HepG2 (cell line): Measurements from ENCODE around the gene ASH1L. TPM values are rescaled to one million over a fixed set of nuclear protein-coding genes. Genes with fewer than 3 reads are reported as not detected.

Source experiments
- HMGXB4 ChIP-seq, 2 experiments: sonication (generic) in 1 of 2; formaldehyde crosslinking in 1 of 2; IDR thresholded peaks; 2 replicates each; pipeline versions ENCODE4 v1.4.0 to v1.6.1; 2018 to 2020; ENCODE audit warnings: missing genetic modification reagents in 2 of 2, borderline replicate concordance in 1 of 2, low read depth in 1 of 2, mild to moderate bottlenecking in 1 of 2, missing biosample characterization in 1 of 2
- HNF4A ChIP-seq: sonication (generic); formaldehyde crosslinking; IDR thresholded peaks from 2 replicates; pipeline ENCODE4 v1.4.0; 2020; ENCODE audit warnings: missing genetic modification reagents
- KMT2A ChIP-seq: sonication (generic); formaldehyde crosslinking; IDR thresholded peaks from 2 replicates; pipeline ENCODE4 v1.4.0; 2020; ENCODE audit warnings: missing genetic modification reagents
- MIXL1 ChIP-seq: IDR thresholded peaks from 2 replicates; pipeline ENCODE4 v1.6.1; 2016
- MTF1 ChIP-seq: sonication (generic); formaldehyde crosslinking; IDR thresholded peaks from 2 replicates; pipeline ENCODE4 v1.5.0; 2020; ENCODE audit warnings: missing genetic modification reagents
- MZF1 ChIP-seq: sonication (generic); formaldehyde crosslinking; IDR thresholded peaks from 2 replicates; pipeline ENCODE4 v1.8.1; 2023; ENCODE audit warnings: mild to moderate bottlenecking, missing genetic modification reagents, borderline replicate concordance
- NFKB2 ChIP-seq: sonication (generic); formaldehyde crosslinking; IDR thresholded peaks from 2 replicates; pipeline ENCODE4 v1.4.0; 2020; ENCODE audit warnings: missing genetic modification reagents, borderline replicate concordance
- NR2F6 ChIP-seq, 2 experiments: IDR thresholded peaks; 2 replicates each; pipeline ENCODE4 v1.6.1; 2016; ENCODE audit warnings: antibody characterized with exemption in 1 of 2, mild to moderate bottlenecking in 1 of 2
- PHF5A ChIP-seq: IDR thresholded peaks from one replicate; pipeline ENCODE4 v1.6.1; 2018; ENCODE audit warnings: low read depth, missing genetic modification reagents; ENCODE audit not compliant: unreplicated experiment
- SIX4 ChIP-seq: sonication (generic); formaldehyde crosslinking; IDR thresholded peaks from 2 replicates; pipeline ENCODE4 v1.4.0; 2020; ENCODE audit warnings: missing genetic modification reagents
- SOX5 ChIP-seq: IDR thresholded peaks from 2 replicates; pipeline ENCODE4 v1.6.1; 2016; ENCODE audit warnings: borderline replicate concordance
- SP4 ChIP-seq: sonication (generic); formaldehyde crosslinking; IDR thresholded peaks from 2 replicates; pipeline ENCODE4 v1.8.1; 2023; ENCODE audit warnings: mild to moderate bottlenecking, missing genetic modification reagents
- THRA ChIP-seq: sonication (generic); formaldehyde crosslinking; IDR thresholded peaks from 2 replicates; pipeline ENCODE4 v1.4.0; 2020; ENCODE audit warnings: missing genetic modification reagents, borderline replicate concordance
- ZBTB10 ChIP-seq: sonication (generic); formaldehyde crosslinking; IDR thresholded peaks from 2 replicates; pipeline ENCODE4 v1.4.0; 2020; ENCODE audit warnings: missing genetic modification reagents, borderline replicate concordance
- ZBTB4 ChIP-seq: sonication (generic); formaldehyde crosslinking; IDR thresholded peaks from 2 replicates; pipeline ENCODE4 v1.4.0; 2020; ENCODE audit warnings: missing genetic modification reagents, mild to moderate bottlenecking, borderline replicate concordance
- ZNF331 ChIP-seq: sonication (generic); formaldehyde crosslinking; IDR thresholded peaks from 2 replicates; pipeline ENCODE4 v1.4.0; 2020; ENCODE audit warnings: missing genetic modification reagents
- ZNF510 ChIP-seq: sonication (generic); formaldehyde crosslinking; IDR thresholded peaks from 2 replicates; pipeline ENCODE4 v1.4.0; 2020; ENCODE audit warnings: low read depth, mild to moderate bottlenecking, missing genetic modification reagents
- ZNF558 ChIP-seq: sonication (generic); formaldehyde crosslinking; IDR thresholded peaks from 2 replicates; pipeline ENCODE4 v1.9.0; 2022; ENCODE audit warnings: mild to moderate bottlenecking, missing genetic modification reagents, borderline replicate concordance
- ZNF564 ChIP-seq: sonication (generic); formaldehyde crosslinking; IDR thresholded peaks from 2 replicates; pipeline ENCODE4 v1.8.1; 2023; ENCODE audit warnings: mild to moderate bottlenecking, missing genetic modification reagents
- ZNF614 ChIP-seq: IDR thresholded peaks from 2 replicates; pipeline ENCODE4 v1.6.1; 2018; ENCODE audit warnings: missing biosample characterization, missing genetic modification reagents, inconsistent platforms, borderline replicate concordance
- polyA plus RNA-seq, 8 experiments: library from polyadenylated mRNA; depleted of rRNA in 3 of 8; stranded (reverse) in 7 of 8; unstranded in 1 of 8; fragments of >200 nt; fragmentation: Illumina TruSeq in 4 of 8; extraction: Trizol in 4 of 8; gene quantifications; 2 replicates each; pipeline versions ENCODE4 v1.2.1 to v1.2.3, GENCODE V29; 2011 to 2016; ENCODE audit warnings: low read depth in 4 of 8, missing spikeins in 1 of 8, mixed read lengths in 1 of 8; ENCODE audit not compliant: insufficient read depth in 1 of 8
- total RNA-seq, 5 experiments: library from RNA; depleted of rRNA; stranded (reverse); fragments of >200 nt; fragmentation: Illumina TruSeq; extraction: Trizol; gene quantifications; 2 replicates each; pipeline ENCODE4 v1.2.3, GENCODE V29; 2016; ENCODE audit warnings: low read depth in 1 of 5

Gene ASH1L
- total and polyA plus RNA-seq, 2 of the 13 experiments (the other 11 are each of a cell fraction or from before 2014, with no cell fraction given) = 10.2 to 15.3 TPM

- TF ChIP-seq ZBTB10 (CRISPR knock-in tag) = no peak
- 0 out of 2 replicates have a peak, but pooled peaks have one; percentile 40 for TF ChIP-seq ZNF558 (CRISPR knock-in tag)
- no peak for TF ChIP-seq SP4 (CRISPR knock-in tag)
- TF ChIP-seq NR2F6 (IDR thresholded peaks at IDR 0.05) = peak; percentile 31; the same call in 1 of the 2 replicates
- TF ChIP-seq NR2F6 (CRISPR knock-in tag; IDR thresholded peaks at IDR 0.05) = peak; percentile 52
- TF ChIP-seq MZF1 (CRISPR knock-in tag) = no peak
- peak; percentile 99 for TF ChIP-seq ZNF331 (CRISPR knock-in tag)
- peak; percentile 93; the same call in 1 of the 2 replicates for TF ChIP-seq ZNF614 (CRISPR knock-in tag)
- peak; percentile 98 for TF ChIP-seq HNF4A (CRISPR knock-in tag)
- peak; percentile 83; the same call in 1 of the 2 replicates for TF ChIP-seq NFKB2
- TF ChIP-seq MTF1 (CRISPR knock-in tag) = no peak
- peak; percentile 68; the same call in 1 of the 2 replicates for TF ChIP-seq KMT2A (CRISPR knock-in tag)
- peak; percentile 61 to 81; a peak in 3 of 4 replicates for TF ChIP-seq HMGXB4 (CRISPR knock-in tag; IDR thresholded peaks at IDR 0.05; ENCODE audit: borderline replicate concordance in 1 of 2, low read depth in 1 of 2)
- no peak for TF ChIP-seq ZBTB4
- TF ChIP-seq MIXL1 = peak; percentile 89
- TF ChIP-seq SOX5 (CRISPR knock-in tag) = peak; percentile 85
- TF ChIP-seq SIX4 (CRISPR knock-in tag) = peak; percentile 60
- peak; percentile 79; the same call in 1 of the 2 replicates for TF ChIP-seq ZNF564 (CRISPR knock-in tag)
- peak; percentile 81 for TF ChIP-seq PHF5A
- peak; percentile 81 for TF ChIP-seq THRA (CRISPR knock-in tag)
- 0 out of 2 replicates have a peak, but pooled peaks have one; percentile 73 for TF ChIP-seq ZNF510 (CRISPR knock-in tag)
These were observed 261.9 kb downstream of the ASH1L start (continued) for GRCh38 chr1:155300553-155301329.
